ENCODE results near the gene MOB3A.

DNA sequence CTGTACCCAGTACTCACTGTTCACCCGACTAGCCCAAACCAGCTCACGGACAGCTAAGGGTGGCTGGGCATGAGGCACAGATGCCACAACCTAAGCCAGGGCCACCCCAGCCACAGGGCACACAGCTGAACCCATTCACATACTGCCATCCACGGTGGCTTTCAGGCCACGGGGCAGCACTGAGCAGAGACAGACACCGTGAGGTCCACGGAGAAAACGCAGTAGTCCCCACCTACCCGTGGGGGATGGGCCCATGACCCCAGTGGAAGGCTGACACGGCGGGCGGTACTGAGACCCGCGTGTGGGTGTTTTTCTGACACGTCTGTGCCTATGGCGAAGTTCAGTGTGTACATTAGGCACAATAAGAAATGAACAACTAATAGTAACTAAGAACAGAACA, 26.1 kb upstream of the MOB3A start:
- TF ChIP-seq HDAC2 (IDR thresholded peaks at IDR 0.05) (no peak), JUND (IDR thresholded peaks at IDR 0.05; ENCODE audit: low read depth, low read length) (no peak)

Data from GM12878 (cell line).